ENCODE measurements around the gene MAPK14. TPM values are rescaled to one million over a fixed set of nuclear protein-coding genes. Genes with fewer than 3 reads are reported as not detected.
A peak's percentile ranks its signal among the peaks of the same experiment; 100 is the strongest.

The MAPK14 gene
- total and polyA plus RNA-seq, 9 of the 15 experiments (the other 6 are each of a cell fraction or from before 2014, with no cell fraction given) = 8.8 to 62.7 (median 35.5) TPM

- no peak for TF ChIP-seq NR2C1 (IDR thresholded peaks at IDR 0.05)
- TF ChIP-seq NR2C1 (tag; IDR thresholded peaks at IDR 0.05) = no peak
- TF ChIP-seq ZNF354B (CRISPR knock-in tag; IDR thresholded peaks at IDR 0.05) = no peak
- TF ChIP-seq TBP (optimal IDR thresholded peaks at IDR 0.05; ENCODE audit: low read depth, low read length) = peak; percentile 54
- TF ChIP-seq SIX5 (IDR thresholded peaks at IDR 0.05; ENCODE audit: borderline replicate concordance in 1 of 2, insufficient read depth in 1 of 2, low read depth in 1 of 2, low read length in 2 of 2) = no peak
- TF ChIP-seq ZNF592 (IDR thresholded peaks at IDR 0.05) = 0 out of 2 replicates have a peak, but pooled peaks have one; percentile 47
- no peak for TF ChIP-seq ZNF407 (IDR thresholded peaks at IDR 0.05; ENCODE audit: low read depth)
- TF ChIP-seq SMARCA4 (IDR thresholded peaks at IDR 0.05) = peak; percentile 42; the same call in 1 of the 2 replicates
Measured at GRCh38 chr6:36028877-36029324, 1.3 kb downstream of the MAPK14 start (continued).
